OCI-M2 (cell line): ENCODE results near the gene BABAM2.
"Not testable (repeated sequence)": the region's sequence is repeated elsewhere in the genome, so short reads cannot be mapped to it uniquely, and the experiment has no call there.

Experiments used
- DNase-seq: peaks from one replicate; lab custom pipeline; 2025; ENCODE audit not compliant: unreplicated experiment; lab: John Stamatoyannopoulos, UW

The BABAM2 gene

GRCh38 chr2:28322456-28322855, 431.9 kb downstream of the BABAM2 start:
- DNase-seq = no peak

DNA sequence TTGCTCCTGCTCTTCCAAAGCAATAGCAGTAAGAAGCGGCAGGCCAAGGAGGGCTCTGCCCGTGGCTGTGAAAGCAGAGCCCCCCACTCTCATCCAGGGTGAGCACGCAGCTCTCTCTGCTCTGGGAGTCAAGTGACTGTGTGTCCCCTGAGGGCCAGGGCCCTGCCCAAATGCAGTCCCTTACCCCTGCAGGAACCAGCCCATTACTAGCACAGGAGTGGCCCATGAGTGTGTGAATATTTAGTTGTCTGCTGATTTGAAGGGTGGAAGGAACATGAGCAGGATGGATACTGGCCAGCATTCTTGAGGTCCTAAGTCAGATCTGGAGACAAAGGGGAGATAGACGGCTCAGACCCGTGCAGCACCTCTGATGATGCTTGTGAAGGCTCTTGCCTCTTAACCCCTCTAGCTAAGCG, 432.5 kb downstream of the BABAM2 start:
- no peak for DNase-seq

- DNase-seq = no peak
Observed at GRCh38 chr2:28325173-28325566, 434.6 kb downstream of the BABAM2 start.

- no peak for DNase-seq
Observed at GRCh38 chr2:28325567-28326468, 435.3 kb downstream of the BABAM2 start.

GRCh38 chr2:28326469-28326805, 435.9 kb downstream of the BABAM2 start:
- DNase-seq = no peak

DNA sequence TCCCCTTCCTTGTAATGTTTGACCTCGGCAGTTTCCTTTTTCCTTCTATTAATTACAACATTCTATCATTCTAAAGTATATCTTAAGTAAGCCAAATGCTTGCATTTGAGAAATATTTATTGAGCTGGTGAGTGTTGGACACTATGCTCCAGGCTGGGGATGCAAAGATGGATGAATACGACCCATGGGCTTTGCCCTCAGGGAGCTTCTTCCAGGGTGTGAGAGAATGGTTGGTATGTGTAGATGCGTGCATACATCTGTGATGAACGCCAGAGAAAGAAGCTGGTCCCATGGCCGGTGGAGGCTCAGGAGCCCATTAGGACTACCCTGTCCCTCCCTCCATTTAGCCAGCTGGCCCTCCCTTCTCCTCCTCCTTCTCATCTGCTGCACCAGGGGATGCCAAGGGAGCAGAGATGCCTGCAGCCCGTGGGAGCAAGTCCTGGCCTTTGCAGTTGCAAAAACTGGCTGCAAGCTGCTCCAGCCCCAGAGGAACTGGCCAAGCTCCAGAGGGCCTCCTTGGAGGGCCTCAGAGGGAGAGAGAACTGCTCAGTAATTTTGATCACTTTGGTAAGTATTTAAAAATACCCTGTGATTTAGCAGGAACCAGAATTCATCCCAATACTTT, 436.5 kb downstream of the BABAM2 start:
- no peak for DNase-seq

- no peak for DNase-seq
Observed at GRCh38 chr2:28327581-28327955, 437.0 kb downstream of the BABAM2 start.

DNA sequence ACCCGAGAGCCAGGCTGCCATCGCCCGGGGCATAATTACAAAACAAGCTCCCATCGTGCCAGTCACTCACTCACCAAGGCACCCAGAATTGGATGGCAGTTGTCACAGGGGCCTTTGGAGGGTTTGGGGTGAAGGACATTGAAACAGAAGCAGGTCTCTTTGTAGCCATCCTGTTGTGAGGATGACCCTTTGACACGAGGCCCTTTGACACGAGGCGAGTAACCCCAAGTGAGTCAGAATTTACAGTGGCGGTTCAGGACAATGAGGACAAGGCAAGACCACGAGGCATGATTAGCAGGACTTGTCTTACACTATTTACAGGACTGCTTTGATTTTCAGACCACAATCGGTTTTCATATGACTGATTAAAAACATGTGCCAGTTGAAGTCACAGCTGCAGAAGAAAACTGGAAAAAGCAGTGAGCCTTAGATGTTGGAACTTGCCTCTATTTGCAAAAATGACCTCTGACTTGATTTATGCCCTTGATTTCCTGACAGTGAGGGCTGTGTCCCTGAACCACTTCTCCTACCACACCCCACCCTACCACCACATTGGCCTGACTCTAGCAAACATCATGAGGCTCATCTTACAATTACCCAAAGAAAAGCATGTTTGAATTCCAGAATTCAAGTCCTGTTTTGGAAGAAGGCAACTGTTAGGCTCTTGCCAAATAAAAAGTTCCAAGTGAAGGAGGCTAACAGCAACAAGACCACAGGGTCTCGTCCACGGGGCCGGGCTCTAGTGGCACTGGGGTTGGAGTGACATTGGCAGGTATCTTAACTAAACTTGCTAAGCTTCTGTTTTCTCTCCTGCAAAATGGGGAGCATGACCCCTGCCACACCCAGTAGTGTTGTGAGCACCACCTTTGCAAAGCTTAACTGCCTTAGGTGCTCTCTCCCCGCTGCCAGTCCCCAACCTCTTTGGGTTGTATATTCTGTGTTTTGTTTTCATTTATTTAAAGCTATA, 437.7 kb downstream of the BABAM2 start:
- DNase-seq = no peak

DNA sequence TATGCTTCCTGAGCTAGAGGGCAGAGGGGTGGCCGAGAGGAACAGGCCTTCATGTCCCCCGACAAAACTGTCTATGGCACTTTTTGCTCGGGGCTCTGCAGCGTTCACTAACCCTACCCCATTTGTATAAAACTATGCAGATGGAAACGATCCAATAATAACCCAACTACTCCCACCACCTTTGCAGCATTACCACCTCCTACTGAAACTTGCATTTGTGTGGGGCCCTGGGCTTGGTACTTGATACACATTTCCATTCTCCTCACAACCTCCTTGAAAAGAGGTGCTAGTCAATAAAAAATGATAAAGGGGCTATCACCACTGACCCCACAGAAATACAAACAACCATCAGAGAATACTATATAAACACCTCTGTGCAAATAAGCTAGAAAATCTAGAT, 438.7 kb downstream of the BABAM2 start:
- no peak for DNase-seq

GRCh38 chr2:28330722-28331121, 440.2 kb downstream of the BABAM2 start:
- not testable (repeated sequence) for DNase-seq

DNA sequence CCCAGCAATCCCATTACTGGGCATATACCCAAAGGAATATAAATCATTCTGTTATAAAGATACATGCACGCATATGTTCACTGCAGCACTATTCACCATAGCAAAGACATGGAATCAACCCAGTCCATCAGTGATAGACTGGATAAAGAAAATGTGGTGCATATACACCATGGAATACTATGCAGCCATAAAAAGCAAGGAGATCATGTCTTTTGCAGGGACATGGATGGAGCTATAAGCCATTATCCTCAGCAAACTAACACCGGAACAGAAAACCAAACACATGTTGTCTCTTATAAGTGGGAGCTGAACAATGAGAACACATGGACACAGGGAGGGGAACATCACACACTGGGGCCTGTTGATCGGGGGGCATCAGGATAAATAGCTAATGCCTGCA, 441.3 kb downstream of the BABAM2 start:
- not testable (repeated sequence) for DNase-seq

- DNase-seq = no peak
Observed at GRCh38 chr2:28332696-28333095, 442.2 kb downstream of the BABAM2 start.

DNA sequence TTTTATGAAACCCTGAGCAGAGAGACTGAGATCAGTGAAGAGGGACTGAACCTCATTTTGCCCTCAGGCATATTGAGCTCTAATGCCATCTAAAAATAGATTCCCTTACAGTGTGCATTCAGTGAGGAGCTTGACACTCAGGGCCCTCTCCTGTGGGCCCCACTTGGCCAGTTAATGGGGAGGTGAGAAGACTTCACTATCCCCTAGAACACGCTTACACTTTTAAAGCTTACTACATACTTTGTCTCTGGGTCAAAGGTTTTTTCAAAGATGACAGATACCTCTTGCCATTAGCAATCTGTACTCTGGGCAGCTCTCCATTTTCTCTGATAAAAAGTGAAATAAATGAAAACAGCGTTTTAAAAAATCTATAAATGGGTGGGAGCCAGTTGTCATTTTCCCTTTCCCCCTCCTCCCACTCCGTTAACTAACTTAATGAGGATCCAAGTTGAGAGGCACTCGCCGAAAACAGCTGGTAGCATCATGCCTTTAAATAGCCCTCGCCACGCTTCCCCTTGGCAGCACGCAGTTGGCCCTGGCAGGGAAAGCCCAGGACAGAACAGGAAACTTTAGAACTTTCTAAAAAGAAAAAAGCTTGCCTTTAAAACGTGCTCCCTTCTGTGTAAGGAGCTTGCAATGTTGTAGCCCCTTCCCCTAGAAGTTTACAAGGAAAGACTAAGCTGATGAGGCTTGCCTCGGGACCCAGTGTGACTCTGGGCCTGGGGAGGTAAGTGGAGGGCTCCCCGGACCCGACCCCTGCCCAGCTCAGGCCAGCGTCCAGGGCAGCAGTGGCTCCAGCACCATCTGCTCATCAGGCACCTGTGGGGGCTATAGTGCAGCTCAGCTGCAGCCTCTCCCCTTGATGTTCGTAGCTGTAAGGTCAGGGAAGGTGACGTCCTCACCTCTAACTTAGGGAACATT, 443.3 kb downstream of the BABAM2 start:
- DNase-seq = no peak

- no peak for DNase-seq
Observed at GRCh38 chr2:28334527-28334894, 444.0 kb downstream of the BABAM2 start.

DNA sequence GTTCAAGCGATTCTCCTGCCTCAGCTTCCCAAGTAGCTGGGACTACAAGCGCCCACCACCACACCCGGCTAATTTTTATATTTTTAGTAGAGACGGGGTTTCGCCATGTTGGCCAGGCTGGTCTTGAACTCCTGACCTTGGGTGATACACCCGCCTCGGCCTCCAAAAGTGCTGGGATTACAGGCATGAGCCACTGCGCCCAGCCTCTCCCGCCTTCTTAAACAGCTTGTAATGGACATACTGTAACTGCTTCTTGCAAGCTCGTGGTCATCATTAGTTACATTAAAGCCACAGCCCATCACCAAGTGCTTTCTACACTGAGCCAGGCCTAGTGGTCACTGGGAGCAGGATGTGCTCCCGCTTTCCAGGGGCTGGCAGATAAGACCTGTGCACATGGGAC, 444.7 kb downstream of the BABAM2 start:
- not testable (repeated sequence) for DNase-seq

DNA sequence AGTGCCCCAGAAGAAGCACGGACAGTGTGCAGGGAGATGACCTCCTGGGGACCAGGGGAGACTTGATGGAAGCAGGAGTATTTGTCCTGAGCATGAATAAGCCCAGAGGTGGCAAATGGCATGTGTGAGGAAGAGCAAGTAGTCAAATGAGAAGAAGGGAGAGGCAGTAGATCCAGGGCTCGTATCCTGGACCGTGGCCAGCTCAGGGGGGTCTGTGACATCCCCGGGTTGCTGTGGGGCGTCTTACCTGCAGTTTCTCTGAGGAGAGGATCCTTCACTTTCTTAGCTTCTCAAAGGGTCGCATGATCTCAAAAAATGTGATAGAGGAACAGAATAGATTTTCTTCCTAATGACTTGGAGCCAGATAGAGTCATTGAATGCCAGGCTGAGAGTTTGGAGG, 445.1 kb downstream of the BABAM2 start:
- DNase-seq = no peak

DNA sequence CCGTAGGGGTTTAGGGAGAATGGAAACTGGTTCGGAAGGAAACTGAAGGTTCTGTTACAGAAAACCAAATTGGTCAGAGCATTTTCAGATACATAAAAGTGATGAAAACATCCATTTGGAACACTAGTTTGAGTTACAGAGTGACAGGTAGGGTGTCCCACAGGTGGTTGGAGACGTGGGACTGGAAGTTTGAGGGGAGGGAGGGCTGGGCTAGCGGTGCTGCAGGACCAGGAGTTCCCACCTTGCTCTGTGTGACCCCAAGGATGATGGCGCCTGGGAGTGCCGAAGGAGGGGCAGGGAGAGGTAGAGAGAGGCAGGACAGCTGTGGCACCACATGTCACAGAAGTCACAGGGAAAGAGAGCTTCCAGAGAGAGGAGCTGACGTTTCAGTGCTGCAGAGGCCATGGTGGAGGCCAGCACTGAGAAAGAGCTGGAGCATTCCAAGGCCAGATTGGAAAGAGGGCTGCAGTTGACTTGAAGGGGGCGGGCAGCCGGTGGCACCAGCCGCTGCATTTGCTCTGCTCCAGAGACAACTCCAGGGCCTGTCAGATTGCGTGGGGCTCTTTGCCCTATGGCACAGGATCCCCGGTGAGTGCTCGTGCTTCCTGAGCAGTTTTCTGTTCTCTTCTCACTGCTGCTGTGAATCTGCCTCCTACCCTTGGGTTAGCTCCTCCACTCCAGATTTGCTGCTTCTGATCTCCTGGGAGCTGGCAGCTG, 445.9 kb downstream of the BABAM2 start:
- no peak for DNase-seq

DNA sequence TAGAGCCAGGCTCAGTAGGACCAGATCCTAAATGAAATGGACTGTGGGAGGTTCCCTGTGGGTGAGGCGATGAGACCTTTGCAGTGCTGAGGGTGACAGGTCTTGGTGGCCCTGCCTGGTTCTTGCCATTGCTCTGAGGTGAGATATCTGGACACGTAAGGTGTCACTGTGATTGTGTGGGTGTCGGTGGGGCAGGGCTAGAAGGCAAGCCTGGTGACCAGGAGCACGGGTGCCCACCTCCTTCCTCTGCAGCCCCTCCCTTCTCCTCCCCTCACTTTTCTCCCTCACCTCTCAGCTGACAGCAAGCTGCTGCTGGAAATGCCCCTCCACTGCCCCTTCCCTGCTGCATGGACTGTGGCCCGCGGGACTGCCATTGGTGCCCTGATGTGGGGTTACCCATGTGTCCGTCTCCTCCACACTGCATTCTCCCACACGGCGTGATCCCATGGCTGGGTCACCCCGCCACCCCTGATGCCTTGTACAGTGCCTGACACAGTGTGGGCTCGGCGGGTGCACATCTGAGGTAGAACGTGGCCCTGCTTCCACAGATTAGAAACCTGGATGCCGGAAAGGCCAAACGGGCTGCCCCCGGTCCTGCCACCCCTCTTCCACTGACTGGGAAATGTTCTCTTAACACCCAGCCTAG, 446.6 kb downstream of the BABAM2 start:
- DNase-seq = no peak

DNA sequence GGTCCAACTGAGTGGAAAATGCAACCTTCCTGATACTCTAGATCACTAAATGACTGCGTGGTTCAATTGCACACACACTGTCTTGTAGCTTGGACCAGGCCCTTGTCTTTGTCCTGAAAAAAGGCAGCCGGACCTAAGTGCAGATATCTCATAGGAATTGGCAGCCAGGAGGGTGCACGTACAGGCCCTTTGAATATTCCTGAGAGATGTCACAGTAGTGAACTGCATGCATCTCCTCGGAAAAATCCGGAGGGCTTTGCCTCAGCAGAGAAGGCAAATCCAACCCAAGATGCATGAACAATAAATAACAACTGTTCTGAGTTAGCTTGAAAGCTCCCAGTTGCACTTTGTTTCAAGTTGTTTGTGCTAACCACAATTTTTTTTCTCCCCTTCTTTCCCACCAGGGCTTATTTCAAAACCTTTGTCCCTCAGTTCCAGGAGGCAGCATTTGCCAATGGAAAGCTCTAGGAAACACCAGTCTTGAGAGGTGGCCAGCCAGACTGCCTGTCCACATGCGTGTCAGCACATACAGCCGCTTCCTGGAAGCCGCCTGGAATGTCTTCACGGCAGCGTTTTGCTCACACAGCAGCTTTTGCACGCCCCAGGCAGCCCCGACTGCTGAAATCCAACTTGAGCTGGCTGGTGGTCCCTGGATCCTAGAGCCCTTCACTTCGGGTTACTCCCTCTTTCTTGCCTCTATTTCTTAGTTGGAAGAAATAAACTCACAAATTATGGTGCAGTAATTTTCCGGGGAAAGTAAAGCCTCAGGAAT, 447.7 kb downstream of the BABAM2 start:
- DNase-seq = no peak
